ENCODE measurements around the gene FRRS1L. TPM values are rescaled to one million over a fixed set of nuclear protein-coding genes. Genes with fewer than 3 reads are reported as not detected.

The FRRS1L gene
- total RNA-seq, 2 donors from 2014 or later: not detected

Other genes starting within 250 kb of the FRRS1L start
- gene ELP1, start 233.1 kb downstream of the FRRS1L start, total RNA-seq: 10 to 100 TPM; 22.0 to 32.4 TPM
- gene ABITRAM, start 232.8 kb downstream of the FRRS1L start, total RNA-seq: 10 to 100 TPM; 10.0 to 17.3 TPM
- gene CTNNAL1, start 153.8 kb downstream of the FRRS1L start, total RNA-seq: 10 to 100 TPM; 20.2 to 32.7 TPM
- gene TMEM245, start 47.3 kb downstream of the FRRS1L start, total RNA-seq: 10 to 100 TPM; 15.7 to 23.5 TPM
- under 1 TPM in 1 of 2 donors, not detected in 1; 0.51 TPM for gene EPB41L4B, start 153.8 kb upstream of the FRRS1L start, total RNA-seq

Measured in activated naive CD4-positive, alpha-beta T cell treated with anti-CD3 and anti-CD28 coated beads, Interleukin-2, amount 50 U/mL, for 72 hours (primary cell).